HL-60 (cell line): ENCODE data around the gene TYW3.

Experiments used
- DNase-seq, 2 experiments: peaks; one replicate each; pipeline ENCODE4 v3.0.0-alpha.2; 2010 to 2020; ENCODE audit warnings: low read depth in 1 of 2, low spot score in 1 of 2
- H3K27ac ChIP-seq: fragments of 250-450 bp; sonication (Bioruptor Pico); replicated peaks from 2 replicates; pipeline ENCODE4 v1.5.1; 2020; ENCODE audit warnings: mild to moderate bottlenecking, moderate library complexity
- H3K27me3 ChIP-seq: fragments of 250-450 bp; sonication (Bioruptor Pico); 2 replicates; pipeline ENCODE4 v1.5.1; 2021; ENCODE audit warnings: mild to moderate bottlenecking, moderate library complexity; ENCODE audit not compliant: insufficient read depth, poor library complexity, severe bottlenecking
- H3K4me3 ChIP-seq: replicated peaks from 2 replicates; pipeline ENCODE4 v1.5.1; 2011; ENCODE audit warnings: mild to moderate bottlenecking, control low read depth, low read length; ENCODE audit not compliant: insufficient read depth
- GABPA ChIP-seq: IDR thresholded peaks from 2 replicates; pipeline ENCODE4 v1.6.1; 2012; ENCODE audit warnings: low read depth
- POLR2AphosphoS5 ChIP-seq: IDR thresholded peaks from 2 replicates; pipeline ENCODE4 v1.6.1; 2012; ENCODE audit warnings: low read depth
- SPI1 ChIP-seq: IDR thresholded peaks from 2 replicates; pipeline ENCODE4 v1.6.1; 2012; ENCODE audit warnings: low read depth, mild to moderate bottlenecking, borderline replicate concordance
- TF ChIP-seq, protein P1 (sequence below): IDR thresholded peaks from 2 replicates; pipeline ENCODE4 v1.6.1; 2012; ENCODE audit warnings: low read depth; ENCODE audit not compliant: insufficient replicate concordance
- TF ChIP-seq, protein P2 (sequence below): IDR thresholded peaks from one replicate; pipeline ENCODE4 v1.5.1; 2011; ENCODE audit warnings: low read length, control low read depth, inconsistent platforms; ENCODE audit not compliant: insufficient read depth

TYW3 gene

DNA sequence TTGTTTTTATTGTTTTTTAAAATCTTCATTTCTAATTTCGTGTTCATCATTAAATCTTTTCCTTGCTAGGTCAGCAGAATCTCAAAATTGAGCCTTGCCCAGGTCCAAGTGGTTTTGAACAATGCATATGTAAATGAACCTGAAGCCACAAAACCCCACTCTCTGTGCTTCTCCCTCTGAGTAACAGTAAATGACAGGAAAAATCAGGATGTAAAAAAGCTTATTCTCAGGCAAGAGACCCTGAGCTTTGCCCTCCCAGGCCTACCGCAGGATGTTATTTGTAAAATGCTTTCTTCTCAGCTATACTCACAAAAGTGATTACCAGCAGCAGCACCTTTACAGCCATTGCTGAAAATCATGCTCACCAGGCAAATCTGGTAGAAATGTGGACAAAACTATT lies 47.6 kb downstream of the TYW3 start:
- Histone ChIP-seq H3K4me3 (no peak overlapping the region), H3K27ac (no peak overlapping the region), H3K27me3 (no peaks in the 10 kb centered on the region)
- no peak for TF ChIP-seq SPI1
- TF ChIP-seq POLR2AphosphoS5, result no peak
- TF ChIP-seq, protein P1, sequence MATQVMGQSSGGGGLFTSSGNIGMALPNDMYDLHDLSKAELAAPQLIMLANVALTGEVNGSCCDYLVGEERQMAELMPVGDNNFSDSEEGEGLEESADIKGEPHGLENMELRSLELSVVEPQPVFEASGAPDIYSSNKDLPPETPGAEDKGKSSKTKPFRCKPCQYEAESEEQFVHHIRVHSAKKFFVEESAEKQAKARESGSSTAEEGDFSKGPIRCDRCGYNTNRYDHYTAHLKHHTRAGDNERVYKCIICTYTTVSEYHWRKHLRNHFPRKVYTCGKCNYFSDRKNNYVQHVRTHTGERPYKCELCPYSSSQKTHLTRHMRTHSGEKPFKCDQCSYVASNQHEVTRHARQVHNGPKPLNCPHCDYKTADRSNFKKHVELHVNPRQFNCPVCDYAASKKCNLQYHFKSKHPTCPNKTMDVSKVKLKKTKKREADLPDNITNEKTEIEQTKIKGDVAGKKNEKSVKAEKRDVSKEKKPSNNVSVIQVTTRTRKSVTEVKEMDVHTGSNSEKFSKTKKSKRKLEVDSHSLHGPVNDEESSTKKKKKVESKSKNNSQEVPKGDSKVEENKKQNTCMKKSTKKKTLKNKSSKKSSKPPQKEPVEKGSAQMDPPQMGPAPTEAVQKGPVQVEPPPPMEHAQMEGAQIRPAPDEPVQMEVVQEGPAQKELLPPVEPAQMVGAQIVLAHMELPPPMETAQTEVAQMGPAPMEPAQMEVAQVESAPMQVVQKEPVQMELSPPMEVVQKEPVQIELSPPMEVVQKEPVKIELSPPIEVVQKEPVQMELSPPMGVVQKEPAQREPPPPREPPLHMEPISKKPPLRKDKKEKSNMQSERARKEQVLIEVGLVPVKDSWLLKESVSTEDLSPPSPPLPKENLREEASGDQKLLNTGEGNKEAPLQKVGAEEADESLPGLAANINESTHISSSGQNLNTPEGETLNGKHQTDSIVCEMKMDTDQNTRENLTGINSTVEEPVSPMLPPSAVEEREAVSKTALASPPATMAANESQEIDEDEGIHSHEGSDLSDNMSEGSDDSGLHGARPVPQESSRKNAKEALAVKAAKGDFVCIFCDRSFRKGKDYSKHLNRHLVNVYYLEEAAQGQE, result no peak
- TF ChIP-seq GABPA, result no peak
- TF ChIP-seq, protein P2, sequence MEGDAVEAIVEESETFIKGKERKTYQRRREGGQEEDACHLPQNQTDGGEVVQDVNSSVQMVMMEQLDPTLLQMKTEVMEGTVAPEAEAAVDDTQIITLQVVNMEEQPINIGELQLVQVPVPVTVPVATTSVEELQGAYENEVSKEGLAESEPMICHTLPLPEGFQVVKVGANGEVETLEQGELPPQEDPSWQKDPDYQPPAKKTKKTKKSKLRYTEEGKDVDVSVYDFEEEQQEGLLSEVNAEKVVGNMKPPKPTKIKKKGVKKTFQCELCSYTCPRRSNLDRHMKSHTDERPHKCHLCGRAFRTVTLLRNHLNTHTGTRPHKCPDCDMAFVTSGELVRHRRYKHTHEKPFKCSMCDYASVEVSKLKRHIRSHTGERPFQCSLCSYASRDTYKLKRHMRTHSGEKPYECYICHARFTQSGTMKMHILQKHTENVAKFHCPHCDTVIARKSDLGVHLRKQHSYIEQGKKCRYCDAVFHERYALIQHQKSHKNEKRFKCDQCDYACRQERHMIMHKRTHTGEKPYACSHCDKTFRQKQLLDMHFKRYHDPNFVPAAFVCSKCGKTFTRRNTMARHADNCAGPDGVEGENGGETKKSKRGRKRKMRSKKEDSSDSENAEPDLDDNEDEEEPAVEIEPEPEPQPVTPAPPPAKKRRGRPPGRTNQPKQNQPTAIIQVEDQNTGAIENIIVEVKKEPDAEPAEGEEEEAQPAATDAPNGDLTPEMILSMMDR, result no peak
- no peak for DNase-seq

DNA sequence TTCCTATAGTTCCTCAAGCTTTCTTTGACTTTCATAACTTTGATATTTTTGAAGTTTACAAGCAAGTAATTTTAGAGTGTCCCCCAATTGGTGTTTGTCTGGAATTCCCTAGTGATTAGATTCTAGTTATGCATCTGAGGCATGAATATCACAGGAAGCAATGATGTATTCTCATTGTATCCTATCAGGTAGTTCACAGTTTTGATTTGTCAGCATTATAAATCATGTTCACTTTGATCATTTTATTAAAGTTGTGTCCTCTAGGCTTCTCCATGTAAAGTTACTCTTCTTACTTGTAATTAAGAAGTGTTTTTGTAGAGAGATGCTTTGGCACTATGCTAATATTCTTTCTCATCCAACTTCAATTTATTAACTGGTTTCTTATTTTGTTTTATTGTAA lies 53.0 kb downstream of the TYW3 start:
- H3K27ac ChIP-seq, result no peak overlapping the region

DNA sequence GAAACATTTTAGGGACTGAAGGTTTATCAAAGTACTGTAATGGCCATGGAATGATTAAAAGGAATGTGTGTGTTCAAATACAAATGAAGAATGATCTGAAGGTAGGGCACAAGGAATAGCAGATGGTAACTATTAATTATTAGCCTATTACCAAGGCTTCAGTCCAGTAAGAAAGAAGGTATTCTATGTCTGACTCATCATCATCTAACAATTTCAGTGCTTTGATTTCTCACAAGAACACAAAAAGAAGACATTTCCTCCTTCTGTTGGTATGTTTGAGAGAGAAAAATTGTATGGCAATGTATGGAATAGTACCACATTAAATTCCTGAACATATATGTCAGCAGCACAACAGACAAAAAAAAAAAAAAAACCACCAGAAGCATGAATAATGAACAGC lies 57.5 kb downstream of the TYW3 start:
- no peak for DNase-seq
- no peak overlapping the region for H3K4me3 ChIP-seq
- H3K27ac ChIP-seq, result no peak overlapping the region
- no peaks in the 10 kb centered on the region for H3K27me3 ChIP-seq
- TF ChIP-seq SPI1, result no peak
- TF ChIP-seq, protein P2, result no peak
- TF ChIP-seq, protein P1, result no peak
- TF ChIP-seq POLR2AphosphoS5, result no peak
- no peak for TF ChIP-seq GABPA

More for the DNA sequence above, 53.0 kb downstream of the TYW3 start:
- no peak overlapping the region for H3K4me3 ChIP-seq
- DNase-seq, result no peak
- TF ChIP-seq, protein P2, result no peak
- TF ChIP-seq, protein P1, result no peak
- TF ChIP-seq POLR2AphosphoS5 (no peak), GABPA (no peak), SPI1 (no peak)
- no peaks in the 10 kb centered on the region for H3K27me3 ChIP-seq
